Activated T-cell treated with anti-CD3 and anti-CD28 coated beads for 48 hours (primary cell): Measurements from ENCODE around the gene NUMBL.
"Not testable (repeated sequence)": the region's sequence is repeated elsewhere in the genome, so short reads cannot be mapped to it uniquely, and the experiment has no call there.

ENCODE experiments used
- DNase-seq: peaks from one replicate; pipeline ENCODE4 v3.0.0-alpha.2; 2020; ENCODE audit warnings: low read depth

Gene NUMBL

DNA sequence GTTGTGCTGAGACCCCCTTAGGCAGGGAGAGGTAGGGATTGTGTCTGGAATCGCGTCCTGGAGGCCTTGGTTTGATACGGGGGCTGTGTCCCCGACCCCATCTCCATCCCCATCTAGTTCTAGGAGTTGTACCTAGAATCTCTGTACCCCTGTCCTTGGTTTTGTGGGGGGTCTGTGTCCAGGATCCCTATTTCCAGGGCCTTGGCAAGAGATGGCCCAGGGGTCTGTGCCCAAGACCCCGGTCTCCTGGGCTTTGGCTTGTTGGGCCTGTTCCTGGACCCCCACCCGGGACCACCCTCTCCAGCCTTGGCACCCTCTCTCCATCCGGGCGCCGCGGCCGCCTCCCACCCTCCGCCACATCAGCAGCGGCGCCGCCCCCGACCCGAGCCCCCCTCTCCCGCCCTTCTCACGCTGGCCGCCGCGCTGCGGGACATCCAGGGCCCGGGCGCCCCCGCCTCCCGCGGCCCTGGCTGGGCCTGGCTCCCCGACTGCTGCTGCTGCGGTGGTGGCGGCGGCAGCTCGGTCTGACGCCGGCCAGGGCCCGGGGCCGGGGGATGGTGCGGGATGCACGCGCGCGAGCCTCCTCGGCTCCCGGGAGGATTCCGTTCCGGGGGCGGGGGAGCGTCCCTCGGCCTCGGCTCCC, at the start of gene NUMBL:
Gene NUMBL, minus strand, starts transcription at position 602 of the 643 bp plus-strand sequence. Its CDS starts 168 bp downstream, at position 434.
- no peak for DNase-seq

DNA sequence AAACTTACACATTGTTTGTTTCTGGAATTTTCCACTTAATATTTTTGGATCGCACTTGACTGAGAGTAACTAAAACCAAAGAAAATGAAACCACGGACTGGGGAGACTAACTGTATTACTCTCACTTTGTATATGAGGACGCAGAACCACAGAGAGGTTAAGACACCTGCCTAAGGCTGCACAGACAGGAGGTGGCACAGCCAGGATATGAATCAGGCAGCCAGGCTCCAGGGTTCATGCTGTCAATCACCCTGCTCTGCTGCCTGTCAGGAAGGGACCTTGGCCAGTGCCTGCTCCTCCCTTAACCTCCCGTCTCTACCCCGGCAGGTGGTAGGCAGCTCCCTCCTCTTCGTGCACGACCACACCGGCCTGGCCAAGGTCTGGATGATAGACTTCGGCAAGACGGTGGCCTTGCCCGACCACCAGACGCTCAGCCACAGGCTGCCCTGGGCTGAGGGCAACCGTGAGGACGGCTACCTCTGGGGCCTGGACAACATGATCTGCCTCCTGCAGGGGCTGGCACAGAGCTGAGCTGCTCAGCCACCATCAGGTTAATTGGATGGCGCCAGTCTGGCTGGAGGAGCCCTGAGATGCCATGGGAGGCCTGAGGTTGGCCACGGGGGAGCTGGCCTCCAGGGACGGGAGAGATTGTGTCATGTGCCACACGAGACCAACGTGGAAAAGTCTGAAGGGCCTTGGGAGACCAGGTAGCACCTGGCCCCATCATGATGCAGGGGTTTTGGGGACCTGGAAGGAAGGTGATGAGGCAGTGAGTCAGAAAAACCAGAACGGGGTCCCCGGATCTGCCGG, 48.8 kb upstream of the NUMBL start:
- DNase-seq = no peak

- DNase-seq = no peak
Observed at GRCh38 chr19:40737102-40737644, 46.7 kb upstream of the NUMBL start.

DNA sequence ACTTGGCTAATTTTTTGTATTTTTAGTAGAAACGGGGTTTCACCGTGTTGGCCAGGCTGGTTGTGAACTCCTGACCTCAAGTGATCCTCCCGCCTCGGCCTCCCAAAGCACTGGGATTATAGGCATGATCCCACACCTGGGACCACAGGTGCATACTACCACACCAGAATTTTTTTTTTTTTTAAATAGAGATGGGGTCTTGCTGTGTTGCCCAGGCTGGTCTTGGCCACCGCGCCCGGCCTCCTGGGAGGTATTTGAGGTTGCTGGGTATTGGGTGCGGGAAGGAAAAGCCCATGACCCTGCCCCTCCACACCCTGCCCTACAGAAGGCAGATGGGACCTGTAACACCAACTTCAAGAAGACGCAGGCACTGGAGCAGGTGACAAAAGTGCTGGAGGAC, 46.2 kb upstream of the NUMBL start:
- DNase-seq = no peak

GRCh38 chr19:40735013-40735771, 44.7 kb upstream of the NUMBL start:
- no peak for DNase-seq

DNA sequence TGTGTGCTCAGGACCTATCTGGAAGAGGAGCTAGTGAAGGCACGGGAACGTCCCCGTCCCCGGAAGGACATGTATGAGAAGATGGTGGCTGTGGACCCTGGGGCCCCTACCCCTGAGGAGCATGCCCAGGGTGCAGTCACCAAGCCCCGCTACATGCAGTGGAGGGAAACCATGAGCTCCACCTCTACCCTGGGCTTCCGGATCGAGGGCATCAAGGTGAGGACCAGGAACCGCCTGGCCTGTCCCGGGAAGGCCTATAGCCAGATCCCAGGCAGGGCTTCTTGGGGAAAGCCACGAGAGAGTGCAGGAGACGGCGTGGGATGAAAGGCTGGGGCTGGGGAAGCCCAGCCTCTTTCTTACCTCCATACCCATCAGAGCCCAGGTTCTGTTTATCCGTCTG, 42.7 kb upstream of the NUMBL start:
- no peak for DNase-seq

DNA sequence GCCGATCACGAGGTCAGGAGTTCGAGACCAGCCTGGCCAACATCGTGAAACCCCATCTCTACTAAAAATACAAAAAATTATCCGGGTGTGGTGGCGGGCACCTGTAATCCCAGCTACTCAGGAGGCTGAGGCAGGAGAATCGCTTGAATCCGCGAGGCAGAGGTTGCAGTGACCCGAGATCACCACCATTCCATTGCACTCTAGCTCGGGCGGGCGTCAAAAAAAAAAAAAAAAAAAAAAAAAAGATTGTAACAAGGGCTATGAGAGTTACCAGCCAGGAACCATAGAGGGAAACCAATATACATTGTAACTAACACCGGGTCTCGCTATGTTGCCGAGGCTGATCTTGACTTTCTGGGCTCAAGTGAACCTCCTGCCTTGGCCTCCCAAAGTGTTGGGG, 41.9 kb upstream of the NUMBL start:
- not testable (repeated sequence) for DNase-seq

GRCh38 chr19:40730065-40730464, 39.6 kb upstream of the NUMBL start:
- DNase-seq = not testable (repeated sequence)

GRCh38 chr19:40726279-40726678, 35.8 kb upstream of the NUMBL start:
- DNase-seq = no peak

DNA sequence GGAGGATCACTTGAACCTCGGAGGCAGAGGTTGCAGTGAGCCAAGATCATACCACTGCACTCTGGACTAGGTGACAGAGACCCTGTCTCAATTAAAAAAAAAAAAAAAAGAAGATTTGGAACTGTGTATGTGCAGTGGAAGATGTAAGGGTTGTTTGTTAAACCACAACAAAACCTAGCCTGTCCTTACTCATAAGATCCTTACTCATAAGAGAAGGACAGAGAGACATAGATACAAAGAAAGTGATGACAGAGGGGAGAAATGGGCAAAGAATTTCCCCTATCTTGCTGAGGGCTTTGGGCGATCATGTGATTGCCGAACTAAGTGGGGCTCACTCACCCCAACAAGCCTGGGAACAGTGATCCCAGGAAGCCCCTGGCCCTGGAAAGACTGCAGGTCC, 34.4 kb upstream of the NUMBL start:
- no peak for DNase-seq

- DNase-seq = no peak
Observed at GRCh38 chr19:40724315-40724714, 33.9 kb upstream of the NUMBL start.

DNA sequence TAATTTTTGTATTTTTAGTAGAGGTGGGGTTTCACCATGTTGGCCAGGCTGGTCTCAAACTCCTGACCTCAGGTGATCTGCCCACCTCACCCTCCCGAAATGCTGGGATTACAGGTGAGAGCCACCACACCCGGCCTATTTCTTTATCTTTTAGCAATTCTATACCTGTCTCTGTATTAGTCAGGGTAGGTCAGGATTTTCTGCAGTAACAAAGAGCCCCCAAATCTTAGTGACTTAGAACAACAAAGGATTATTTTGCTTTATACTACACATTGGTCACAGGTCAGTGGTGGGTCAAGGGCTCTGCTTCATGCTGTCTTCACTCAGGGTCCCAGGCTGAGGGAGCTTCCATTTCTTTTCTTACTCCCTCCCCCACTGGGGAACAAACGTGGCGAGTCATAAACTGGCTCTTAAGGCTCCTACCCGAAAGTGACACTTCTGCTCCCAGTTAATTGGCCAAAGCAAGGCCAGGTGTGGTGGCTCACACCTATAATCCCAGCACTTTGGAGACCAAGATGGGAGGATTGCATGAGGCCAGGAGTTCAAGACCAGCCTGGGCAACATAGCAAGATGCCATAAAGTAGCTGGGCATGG, 33.3 kb upstream of the NUMBL start:
- no peak for DNase-seq

DNA sequence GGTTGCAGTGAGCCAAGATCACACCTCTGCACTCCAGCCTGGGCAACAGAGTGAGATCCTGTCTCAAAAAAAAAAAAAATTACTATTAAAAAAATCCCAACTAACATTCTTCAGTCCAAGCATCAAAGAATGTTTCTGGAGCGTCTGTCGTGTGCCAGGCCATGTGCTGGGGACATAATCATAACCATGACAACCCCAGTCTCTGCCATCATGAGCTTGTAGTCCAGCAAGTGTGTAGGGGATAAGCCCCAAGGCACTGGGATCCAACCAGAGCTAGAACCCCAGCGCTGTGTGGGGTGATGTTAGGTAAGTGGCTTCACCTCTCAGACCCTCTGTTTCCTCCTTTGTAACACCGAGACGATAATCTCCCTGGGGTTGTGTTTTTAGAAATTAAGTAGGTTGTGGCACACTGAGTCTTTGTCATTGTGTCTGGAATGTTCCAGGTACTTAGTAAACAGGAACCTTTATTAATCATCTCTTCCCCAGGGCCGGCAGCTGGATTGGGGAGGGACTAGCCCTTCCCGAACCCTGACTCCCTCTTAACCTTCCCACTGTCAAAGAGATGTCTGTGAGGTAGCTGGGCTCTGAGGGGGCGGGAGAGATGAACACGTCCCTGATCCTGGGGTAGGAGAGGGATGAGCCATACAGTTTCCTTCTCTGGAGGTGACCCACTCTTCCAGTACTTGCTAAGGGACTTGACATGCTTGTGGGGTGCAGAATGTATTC, 31.6 kb upstream of the NUMBL start:
- no peak for DNase-seq

DNA sequence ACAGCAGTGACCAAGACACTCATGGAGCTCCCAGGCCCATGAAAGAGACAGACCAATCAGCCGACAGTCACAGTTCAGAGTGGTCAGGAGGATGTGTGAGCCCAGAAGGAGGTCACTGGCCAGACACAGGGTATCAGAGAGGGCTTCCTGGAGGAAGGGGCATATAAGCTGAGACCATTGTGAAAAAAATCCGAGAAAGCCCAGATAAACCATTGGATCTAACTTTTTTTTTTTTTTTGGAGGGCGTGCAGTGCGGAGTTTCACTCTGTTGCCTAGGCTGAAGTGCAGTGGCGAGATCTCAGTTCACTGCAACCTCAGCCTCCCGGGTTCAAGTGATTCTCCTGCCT, 30.7 kb upstream of the NUMBL start:
- DNase-seq = no peak

DNA sequence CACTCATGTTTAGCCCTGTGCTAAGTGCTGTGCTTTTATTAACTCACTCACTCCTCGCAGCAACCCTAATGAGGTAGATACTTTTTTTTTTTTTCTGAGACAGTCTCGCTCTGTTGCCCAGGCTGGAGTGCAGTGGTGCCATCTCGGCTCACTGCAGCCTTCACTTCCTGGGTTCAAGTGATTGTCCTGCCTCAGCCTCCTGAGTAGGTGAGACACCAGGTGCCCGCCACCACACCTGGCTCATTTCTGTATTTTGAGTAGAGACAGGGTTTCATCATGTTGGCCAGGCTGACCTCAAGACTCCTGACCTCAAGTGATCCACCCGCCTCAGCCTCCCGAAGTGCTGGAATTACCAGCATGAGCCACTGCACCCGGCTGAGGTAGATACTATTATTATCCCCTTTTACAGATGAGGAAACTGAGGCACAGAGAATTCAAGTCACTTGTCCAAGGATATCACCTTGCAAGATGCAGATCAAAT, 29.0 kb upstream of the NUMBL start:
- DNase-seq = no peak

- DNase-seq = no peak
Observed at GRCh38 chr19:40718774-40719391, 28.4 kb upstream of the NUMBL start.

DNA sequence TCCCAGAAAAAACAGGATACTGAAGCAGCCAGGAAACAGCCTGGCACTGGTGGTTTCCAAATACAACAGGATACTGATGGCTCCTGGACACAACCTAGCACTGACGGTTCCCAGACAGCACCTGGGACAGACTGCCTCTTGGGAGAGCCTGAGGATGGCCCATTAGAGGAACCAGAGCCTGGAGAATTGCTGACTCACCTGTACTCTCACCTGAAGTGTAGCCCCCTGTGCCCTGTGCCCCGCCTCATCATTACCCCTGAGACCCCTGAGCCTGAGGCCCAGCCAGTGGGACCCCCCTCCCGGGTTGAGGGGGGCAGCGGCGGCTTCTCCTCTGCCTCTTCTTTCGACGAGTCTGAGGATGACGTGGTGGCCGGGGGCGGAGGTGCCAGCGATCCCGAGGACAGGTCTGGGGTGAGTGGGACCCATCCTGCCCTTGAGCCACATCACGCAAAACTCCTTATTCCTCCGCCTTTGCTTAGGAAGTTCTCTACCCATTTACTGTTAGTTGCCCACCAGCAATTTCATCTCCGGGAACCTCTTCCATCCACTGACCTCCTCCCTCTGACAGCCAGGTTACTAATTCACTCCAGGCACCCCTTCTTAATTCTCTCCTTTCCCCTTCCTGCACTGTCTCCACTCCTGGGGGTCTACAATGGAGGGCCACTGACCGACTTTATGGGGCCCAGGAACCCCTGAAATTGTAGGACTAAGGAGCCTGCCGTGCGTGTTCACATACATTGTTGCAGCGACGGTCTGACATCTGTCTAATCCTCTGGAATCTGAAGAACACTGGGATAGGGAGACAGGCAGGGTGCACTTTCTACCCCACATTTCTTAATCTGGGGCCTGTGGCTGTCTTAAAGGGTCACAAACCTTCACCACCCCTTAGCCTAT, 27.7 kb upstream of the NUMBL start:
- DNase-seq = no peak

GRCh38 chr19:40717325-40717879, 27.0 kb upstream of the NUMBL start:
- DNase-seq = no peak

DNA sequence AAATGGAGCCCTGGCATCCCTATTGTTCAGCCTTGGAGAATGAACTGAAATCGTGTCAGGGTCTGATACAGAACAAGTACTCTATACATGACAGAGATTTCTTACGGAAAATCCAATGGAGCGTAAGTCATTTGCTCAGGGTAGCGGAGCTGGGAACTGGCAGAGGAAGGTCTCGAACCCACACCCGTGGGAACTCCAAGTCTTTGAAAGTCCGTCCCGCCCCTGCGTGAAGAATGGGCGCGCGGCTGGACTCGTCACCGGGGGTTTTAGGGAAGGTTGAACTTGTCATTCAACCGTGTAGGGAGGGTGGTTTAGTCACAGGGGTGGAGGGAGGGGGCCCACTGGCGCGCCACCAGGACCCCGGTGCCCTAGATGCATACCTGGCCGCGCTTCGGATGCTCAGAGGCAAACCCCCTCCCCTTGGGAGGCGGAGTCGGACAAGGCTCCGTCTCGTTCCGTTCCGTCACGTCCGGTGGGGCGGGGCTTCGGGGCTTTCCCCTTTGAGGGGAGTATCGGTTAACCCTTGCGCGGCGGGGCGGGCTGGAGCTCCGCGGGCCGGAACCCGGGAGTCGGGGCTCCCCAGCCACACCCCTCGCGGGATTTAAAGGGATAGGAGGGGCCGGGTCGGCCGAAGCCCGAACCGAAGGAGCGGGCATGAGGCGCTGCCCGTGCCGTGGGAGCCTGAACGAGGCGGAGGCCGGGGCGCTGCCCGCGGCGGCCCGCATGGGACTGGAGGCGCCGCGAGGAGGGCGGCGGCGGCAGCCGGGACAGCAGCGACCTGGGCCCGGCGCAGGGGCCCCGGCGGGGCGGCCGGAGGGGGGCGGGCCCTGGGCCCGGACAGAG, 26.3 kb upstream of the NUMBL start, which contains the start of the genes COQ8B and ITPKC:
Gene COQ8B, minus strand, starts transcription at position 405 of the 843 bp plus-strand sequence. CDS start 2,254 bp downstream, outside the sequence.
Gene ITPKC, plus strand, starts transcription at position 631 of the 843 bp plus-strand sequence. Its CDS starts 24 bp downstream, at position 655.
- peak; percentile 100 for DNase-seq
